ENCODE measurements around the gene CXCR4. TPM values are rescaled to one million over a fixed set of nuclear protein-coding genes. Genes with fewer than 3 reads are reported as not detected.

Gene CXCR4
- total RNA-seq, 6 experiments from 2014 or later: not detected

DNA sequence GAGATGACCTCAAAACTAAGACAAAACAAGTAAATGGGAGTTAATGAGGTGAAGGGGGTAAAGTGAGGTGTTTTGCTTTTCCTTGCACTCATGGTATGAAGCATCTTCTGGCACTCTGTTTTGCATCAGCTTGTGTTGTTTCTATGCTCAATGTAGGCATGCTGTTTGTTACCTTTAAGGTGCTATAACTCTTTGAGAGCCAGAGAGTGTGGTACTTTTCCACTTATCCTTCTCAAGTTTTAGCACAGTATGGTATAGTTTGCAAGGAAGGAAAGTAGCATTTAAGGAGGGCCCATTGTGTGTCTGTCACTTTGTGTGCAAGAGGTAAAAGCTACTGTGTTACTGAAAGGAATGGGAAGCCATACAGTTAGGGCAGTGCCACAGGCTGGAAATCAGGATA, 17.5 kb upstream of the CXCR4 start:
- Mint-ChIP-seq H3K4me1 (ENCODE audit: low read depth) (no peaks in the 10 kb centered on the region), H3K4me3 (no peak overlapping the region), H3K36me3 (ENCODE audit: low read depth) (no peaks in the 10 kb centered on the region), H3K27ac (no peak overlapping the region), H3K27me3 (ENCODE audit: insufficient read depth) (peaks cover 7% of the 10 kb centered on the region), H3K9me3 (no peaks in the 10 kb centered on the region)
- no peak for DNase-seq
- TF ChIP-seq, protein P1, sequence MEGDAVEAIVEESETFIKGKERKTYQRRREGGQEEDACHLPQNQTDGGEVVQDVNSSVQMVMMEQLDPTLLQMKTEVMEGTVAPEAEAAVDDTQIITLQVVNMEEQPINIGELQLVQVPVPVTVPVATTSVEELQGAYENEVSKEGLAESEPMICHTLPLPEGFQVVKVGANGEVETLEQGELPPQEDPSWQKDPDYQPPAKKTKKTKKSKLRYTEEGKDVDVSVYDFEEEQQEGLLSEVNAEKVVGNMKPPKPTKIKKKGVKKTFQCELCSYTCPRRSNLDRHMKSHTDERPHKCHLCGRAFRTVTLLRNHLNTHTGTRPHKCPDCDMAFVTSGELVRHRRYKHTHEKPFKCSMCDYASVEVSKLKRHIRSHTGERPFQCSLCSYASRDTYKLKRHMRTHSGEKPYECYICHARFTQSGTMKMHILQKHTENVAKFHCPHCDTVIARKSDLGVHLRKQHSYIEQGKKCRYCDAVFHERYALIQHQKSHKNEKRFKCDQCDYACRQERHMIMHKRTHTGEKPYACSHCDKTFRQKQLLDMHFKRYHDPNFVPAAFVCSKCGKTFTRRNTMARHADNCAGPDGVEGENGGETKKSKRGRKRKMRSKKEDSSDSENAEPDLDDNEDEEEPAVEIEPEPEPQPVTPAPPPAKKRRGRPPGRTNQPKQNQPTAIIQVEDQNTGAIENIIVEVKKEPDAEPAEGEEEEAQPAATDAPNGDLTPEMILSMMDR (IDR thresholded peaks at IDR 0.05): no peak

GRCh38 chr2:136134126-136134525, 16.2 kb upstream of the CXCR4 start:
- no peaks in the 10 kb centered on the region for H3K9me3 Mint-ChIP-seq
- DNase-seq: no peak
- TF ChIP-seq, protein P1 (IDR thresholded peaks at IDR 0.05): no peak
- H3K27me3 Mint-ChIP-seq (ENCODE audit: insufficient read depth): peaks cover 7% of the 10 kb centered on the region
- H3K27ac Mint-ChIP-seq: no peak overlapping the region
- H3K36me3 Mint-ChIP-seq (ENCODE audit: low read depth): no peaks in the 10 kb centered on the region
- no peaks in the 10 kb centered on the region; the same call in 1 of the 2 replicates for H3K4me1 Mint-ChIP-seq (ENCODE audit: low read depth)
- H3K4me3 Mint-ChIP-seq: no peak overlapping the region

GRCh38 chr2:136133586-136133985, 15.6 kb upstream of the CXCR4 start:
- no peaks in the 10 kb centered on the region for H3K36me3 Mint-ChIP-seq (ENCODE audit: low read depth)
- H3K4me3 Mint-ChIP-seq: no peak overlapping the region
- H3K4me1 Mint-ChIP-seq (ENCODE audit: low read depth): no peaks in the 10 kb centered on the region; the same call in 1 of the 2 replicates
- no peak for DNase-seq
- peaks cover 7% of the 10 kb centered on the region for H3K27me3 Mint-ChIP-seq (ENCODE audit: insufficient read depth)
- H3K9me3 Mint-ChIP-seq: no peaks in the 10 kb centered on the region
- TF ChIP-seq, protein P1 (IDR thresholded peaks at IDR 0.05): no peak
- no peak overlapping the region for H3K27ac Mint-ChIP-seq

DNA sequence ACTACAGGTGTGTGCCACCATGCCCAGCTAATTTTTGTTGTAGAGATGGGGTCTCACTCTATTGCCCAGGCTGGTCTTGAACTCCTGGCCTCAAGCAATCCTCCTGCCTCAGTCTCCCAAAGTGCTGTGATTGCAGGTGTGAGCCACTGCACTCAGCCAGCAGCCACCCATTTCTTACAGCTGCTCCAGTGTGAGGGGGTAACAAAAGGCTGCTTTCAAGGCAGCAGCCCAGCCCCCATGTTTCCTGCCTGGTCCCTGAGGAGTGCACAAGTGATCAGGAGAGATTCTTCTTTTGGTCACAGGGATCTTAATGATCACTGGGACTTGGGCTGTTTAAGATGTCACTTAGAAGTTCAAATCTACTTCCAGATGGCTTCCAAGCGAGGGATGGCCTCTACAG, 15.2 kb upstream of the CXCR4 start:
- peaks cover 7% of the 10 kb centered on the region for H3K27me3 Mint-ChIP-seq (ENCODE audit: insufficient read depth)
- H3K4me1 Mint-ChIP-seq (ENCODE audit: low read depth): no peaks in the 10 kb centered on the region; the same call in 1 of the 2 replicates
- no peaks in the 10 kb centered on the region for H3K9me3 Mint-ChIP-seq

GRCh38 chr2:136132825-136133155, 14.8 kb upstream of the CXCR4 start:
- H3K4me3 Mint-ChIP-seq: no peak overlapping the region
- H3K36me3 Mint-ChIP-seq (ENCODE audit: low read depth): no peaks in the 10 kb centered on the region
- no peak overlapping the region for H3K27ac Mint-ChIP-seq
- TF ChIP-seq, protein P1 (IDR thresholded peaks at IDR 0.05): no peak
- H3K9me3 Mint-ChIP-seq: no peaks in the 10 kb centered on the region
- no peaks in the 10 kb centered on the region; the same call in 1 of the 2 replicates for H3K4me1 Mint-ChIP-seq (ENCODE audit: low read depth)
- H3K27me3 Mint-ChIP-seq (ENCODE audit: insufficient read depth): peaks cover 7% of the 10 kb centered on the region
- no peak for DNase-seq

More for the DNA sequence above, 15.2 kb upstream of the CXCR4 start:
- TF ChIP-seq, protein P1 (IDR thresholded peaks at IDR 0.05): no peak
- H3K36me3 Mint-ChIP-seq (ENCODE audit: low read depth): no peaks in the 10 kb centered on the region
- H3K27ac Mint-ChIP-seq: no peak overlapping the region
- H3K4me3 Mint-ChIP-seq: no peak overlapping the region
- no peak for DNase-seq
